ENCODE data around the gene ZDHHC14.

ZDHHC14 gene

DNA sequence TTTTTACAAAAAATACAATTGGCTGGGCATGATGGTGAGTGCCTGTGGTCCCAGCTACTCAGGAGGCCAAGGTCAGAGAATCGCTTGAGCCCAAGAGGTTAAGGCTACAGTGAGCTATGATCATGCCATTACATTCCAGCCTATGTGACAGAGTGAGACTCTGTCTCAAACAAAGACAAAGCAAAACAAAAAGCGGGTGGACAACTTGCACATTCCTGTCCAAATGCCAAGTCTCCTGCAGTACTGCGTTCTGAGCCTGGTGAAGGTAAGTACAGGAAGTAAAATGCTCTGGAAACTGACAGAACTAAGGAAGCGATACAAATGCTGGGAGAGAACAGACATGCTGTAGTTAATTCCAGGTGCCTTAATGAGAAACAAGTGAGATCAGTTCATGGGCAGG is 37.3 kb upstream of the ZDHHC14 start:
- TF ChIP-seq, protein P1, sequence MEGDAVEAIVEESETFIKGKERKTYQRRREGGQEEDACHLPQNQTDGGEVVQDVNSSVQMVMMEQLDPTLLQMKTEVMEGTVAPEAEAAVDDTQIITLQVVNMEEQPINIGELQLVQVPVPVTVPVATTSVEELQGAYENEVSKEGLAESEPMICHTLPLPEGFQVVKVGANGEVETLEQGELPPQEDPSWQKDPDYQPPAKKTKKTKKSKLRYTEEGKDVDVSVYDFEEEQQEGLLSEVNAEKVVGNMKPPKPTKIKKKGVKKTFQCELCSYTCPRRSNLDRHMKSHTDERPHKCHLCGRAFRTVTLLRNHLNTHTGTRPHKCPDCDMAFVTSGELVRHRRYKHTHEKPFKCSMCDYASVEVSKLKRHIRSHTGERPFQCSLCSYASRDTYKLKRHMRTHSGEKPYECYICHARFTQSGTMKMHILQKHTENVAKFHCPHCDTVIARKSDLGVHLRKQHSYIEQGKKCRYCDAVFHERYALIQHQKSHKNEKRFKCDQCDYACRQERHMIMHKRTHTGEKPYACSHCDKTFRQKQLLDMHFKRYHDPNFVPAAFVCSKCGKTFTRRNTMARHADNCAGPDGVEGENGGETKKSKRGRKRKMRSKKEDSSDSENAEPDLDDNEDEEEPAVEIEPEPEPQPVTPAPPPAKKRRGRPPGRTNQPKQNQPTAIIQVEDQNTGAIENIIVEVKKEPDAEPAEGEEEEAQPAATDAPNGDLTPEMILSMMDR (IDR thresholded peaks at IDR 0.05), result no peak

GRCh38 chr6:157346373-157346772 is 34.6 kb upstream of the ZDHHC14 start:
- TF ChIP-seq, protein P1 (IDR thresholded peaks at IDR 0.05), result no peak

GRCh38 chr6:157358287-157358686 is 22.7 kb upstream of the ZDHHC14 start:
- TF ChIP-seq, protein P1 (IDR thresholded peaks at IDR 0.05), result no peak

DNA sequence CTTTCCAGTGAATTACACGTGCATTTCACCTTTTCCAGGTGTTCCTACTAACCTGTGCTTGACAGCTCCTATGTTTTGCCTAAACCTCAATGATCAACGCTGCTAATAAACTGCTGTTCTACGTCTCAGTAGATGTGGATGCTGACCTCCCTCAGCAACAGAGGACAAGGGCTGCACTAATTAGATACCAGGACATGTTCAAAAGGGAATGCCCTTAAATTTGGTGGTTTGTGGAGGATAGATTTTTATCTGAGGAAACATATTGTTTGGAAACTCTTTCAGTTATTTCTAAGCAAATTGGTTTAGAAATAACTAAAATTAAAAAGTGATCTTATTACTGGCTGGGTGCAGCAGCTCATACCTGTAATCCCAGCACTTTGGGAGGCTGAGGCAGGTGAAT is 19.1 kb upstream of the ZDHHC14 start:
- TF ChIP-seq, protein P1 (IDR thresholded peaks at IDR 0.05), result no peak

GRCh38 chr6:157364705-157365104 is 16.3 kb upstream of the ZDHHC14 start:
- TF ChIP-seq, protein P1 (IDR thresholded peaks at IDR 0.05), result no peak

DNA sequence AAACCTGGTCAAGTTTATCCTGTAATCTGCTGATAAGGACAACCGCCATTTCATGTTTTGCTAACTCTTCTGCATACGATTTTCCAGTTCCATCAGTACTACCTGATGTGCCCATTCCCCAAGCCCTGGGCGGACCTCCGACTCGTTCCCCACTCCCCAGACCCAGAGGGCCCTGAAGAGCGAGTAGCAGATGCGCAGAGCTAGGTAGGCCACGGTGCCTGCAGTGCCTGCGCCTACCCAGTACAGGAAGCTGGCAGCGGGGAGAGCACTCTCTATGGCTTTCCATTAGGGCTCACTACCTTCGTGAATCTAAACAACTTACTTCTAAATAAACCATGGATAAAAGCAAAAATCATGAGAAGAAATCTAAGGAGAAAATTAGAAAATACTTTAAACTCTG is 14.3 kb upstream of the ZDHHC14 start:
- TF ChIP-seq, protein P1 (IDR thresholded peaks at IDR 0.05), result no peak

DNA sequence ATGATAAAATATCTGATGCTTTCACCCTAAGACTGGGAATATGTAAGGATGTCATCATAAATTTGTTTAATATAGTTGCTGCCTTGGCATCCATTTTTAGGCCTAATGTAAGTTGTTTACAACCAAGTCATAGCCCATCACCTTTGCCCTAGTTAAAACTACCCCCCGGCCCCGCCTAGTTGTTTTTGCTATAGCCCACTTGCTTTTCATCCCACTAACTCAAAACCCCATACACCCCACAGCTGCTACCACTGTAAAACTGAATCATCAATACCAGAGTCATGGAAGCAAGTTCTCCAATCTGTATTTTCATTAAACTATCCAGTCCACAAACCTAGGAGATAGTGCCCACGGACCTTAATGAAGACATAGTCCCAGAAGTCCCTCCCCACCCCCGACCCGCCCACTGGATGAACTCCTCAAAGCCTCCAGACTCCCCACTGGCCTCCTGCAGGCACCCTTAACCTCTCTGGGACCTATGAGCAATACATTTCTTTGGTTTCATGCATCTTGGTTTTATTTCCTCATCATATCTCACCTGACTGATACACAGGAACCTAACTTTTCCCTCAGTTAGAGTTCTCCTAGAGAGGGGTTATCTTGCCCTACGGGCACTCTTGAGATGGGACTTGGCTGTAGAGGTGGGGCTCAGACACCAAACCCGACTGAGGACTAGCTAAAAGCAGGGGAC is 12.5 kb upstream of the ZDHHC14 start:
- TF ChIP-seq, protein P1 (IDR thresholded peaks at IDR 0.05), result no peak

DNA sequence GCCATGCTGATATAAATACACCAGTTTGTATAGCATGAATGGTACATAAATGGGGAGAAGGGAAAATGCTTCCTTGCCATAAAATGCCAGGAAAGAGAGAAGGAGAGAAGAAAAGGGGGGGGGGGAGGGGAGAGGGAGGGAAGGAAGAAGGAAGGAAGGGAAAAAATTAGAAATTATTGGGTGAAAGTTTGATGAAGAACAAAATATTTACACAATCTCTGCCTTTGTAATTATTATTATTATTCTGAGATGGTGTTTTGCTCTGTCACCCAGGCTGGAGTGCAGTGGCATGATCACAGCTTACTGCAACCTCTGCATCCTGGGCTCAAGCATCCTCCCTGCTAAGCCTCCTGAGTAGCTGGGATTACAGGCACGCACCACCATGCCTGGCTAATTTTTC is 10.2 kb upstream of the ZDHHC14 start:
- TF ChIP-seq, protein P1 (IDR thresholded peaks at IDR 0.05), result no peak

Data from LNCAP (cell line).